Upper lobe of left lung (tissue), 6 donors: Measurements from ENCODE around the gene BACE1. TPM values are rescaled to one million over a fixed set of nuclear protein-coding genes. Genes with fewer than 3 reads are reported as not detected.

Experiments used
- ATAC-seq, 2 donors: fragments of 200-7000 bp; cut with Tn5 transposase; one replicate each; pipeline ENCODE4 v1.9.1; 2022; ENCODE audit warnings: mild to moderate bottlenecking in 2 of 2, moderate library complexity in 2 of 2; ENCODE audit not compliant: low FRiP score in 2 of 2
- DNase-seq, 2 donors: peaks; one replicate each; pipeline ENCODE4 v3.0.0-alpha.2; 2019 to 2020
- H3K27ac ChIP-seq, 4 donors: fragments of 200-600 bp; sonication (generic); one replicate each; pipeline ENCODE4 v1.5.1; 2016 to 2019
- H3K27me3 ChIP-seq, 4 donors: fragments of 200-600 bp; sonication (generic); one replicate each; pipeline ENCODE4 v1.5.1; 2017 to 2019
- H3K36me3 ChIP-seq, 4 donors: fragments of 200-600 bp; sonication (generic); one replicate each; pipeline ENCODE4 v1.5.1; 2016 to 2019
- H3K4me1 ChIP-seq, 4 donors: fragments of 200-600 bp; sonication (generic); one replicate each; pipeline ENCODE4 v1.5.1; 2018 to 2019
- H3K4me3 ChIP-seq, 4 donors: fragments of 200-600 bp; sonication (generic); one replicate each; pipeline ENCODE4 v1.5.1; 2017 to 2019; ENCODE audit warnings: mild to moderate bottlenecking in 2 of 4, moderate library complexity in 1 of 4
- H3K9me3 ChIP-seq, 4 donors: fragments of 200-600 bp; sonication (generic); one replicate each; pipeline ENCODE4 v1.5.1; 2018 to 2019
- EP300 ChIP-seq, 4 donors: sonication (generic); formaldehyde crosslinking; IDR thresholded peaks; one replicate each; pipeline ENCODE4 v1.5.1; 2017; ENCODE audit warnings: antibody characterized with exemption in 4 of 4, control low read depth in 2 of 4
- POLR2A ChIP-seq, 4 donors: fragments of 450-650 bp; IDR thresholded peaks; one replicate each; pipeline ENCODE4 v1.5.1; 2016 to 2017; ENCODE audit warnings: antibody characterized with exemption in 4 of 4, mild to moderate bottlenecking in 2 of 4
- POLR2AphosphoS5 ChIP-seq, 2 donors: sonication (generic); formaldehyde crosslinking; IDR thresholded peaks; one replicate each; pipeline ENCODE4 v1.5.1; 2017; ENCODE audit warnings: antibody characterized with exemption in 2 of 2
- WGBS, 2 donors: methylation state at CpG; one replicate each; pipeline ENCODE4 v1.1.5; 2017 to 2018; 5-methylcytosine and 5-hydroxymethylcytosine counted together
- small RNA-seq, 4 donors: library from RNA; depleted of rRNA; stranded (forward); fragments of <200 nt; gene quantifications; one replicate each; pipeline ENCODE3, GENCODE V24; 2016
- total RNA-seq, 6 donors: library from RNA; depleted of rRNA in 4 of 6; stranded (reverse); fragments of >200 nt in 4 of 6; gene quantifications; one replicate each; pipeline versions ENCODE4 v1.1.0 to v1.2.1, GENCODE V29; 2016 to 2021
- TF ChIP-seq, protein P1 (sequence below), 6 experiments: fragments of 450-650 bp in 4 of 6; fragments of 200-600 bp in 2 of 6; sonication (generic) in 2 of 6; IDR thresholded peaks; one replicate each; pipeline ENCODE4 v1.5.1; 2016 to 2019; ENCODE audit warnings: antibody characterized with exemption in 6 of 6
- donor health status: DM: no; HTN: no; CAD: no; lungs with moderate emphysema.
- donor health status: DM: no; HTN: yes; CAD: no; lungs with severe emphysema.

Gene BACE1
- total RNA-seq, 6 donors from 2014 or later = 11.1 to 37.9 (median 25.5) TPM

DNA sequence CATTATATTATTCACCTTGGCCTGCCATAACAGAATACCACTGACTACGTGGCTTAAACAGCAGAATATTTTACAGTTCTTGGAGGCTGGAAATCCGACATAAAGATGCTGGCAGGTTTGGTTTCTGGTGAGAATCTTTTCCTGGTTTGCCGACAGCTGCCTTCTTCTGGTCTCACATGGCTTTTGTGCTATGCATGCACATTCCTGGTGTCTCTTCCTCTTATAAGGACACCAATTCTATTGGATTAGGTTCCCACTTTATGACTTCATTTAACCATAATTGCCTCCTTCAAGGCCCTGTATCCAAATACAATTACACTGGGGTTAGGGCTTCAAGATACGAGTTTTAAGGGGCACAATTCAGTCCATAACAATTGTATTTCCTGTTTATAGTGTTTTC lies 66.5 kb downstream of the BACE1 start:
- DNase-seq (no peak), ATAC-seq (no peak)
- no peak overlapping the region for H3K27ac ChIP-seq
- TF ChIP-seq POLR2A (IDR thresholded peaks at IDR 0.05) = no peak
- no peak for TF ChIP-seq EP300 (IDR thresholded peaks at IDR 0.05)
- TF ChIP-seq POLR2AphosphoS5 (IDR thresholded peaks at IDR 0.05) = no peak
- TF ChIP-seq, protein P1, sequence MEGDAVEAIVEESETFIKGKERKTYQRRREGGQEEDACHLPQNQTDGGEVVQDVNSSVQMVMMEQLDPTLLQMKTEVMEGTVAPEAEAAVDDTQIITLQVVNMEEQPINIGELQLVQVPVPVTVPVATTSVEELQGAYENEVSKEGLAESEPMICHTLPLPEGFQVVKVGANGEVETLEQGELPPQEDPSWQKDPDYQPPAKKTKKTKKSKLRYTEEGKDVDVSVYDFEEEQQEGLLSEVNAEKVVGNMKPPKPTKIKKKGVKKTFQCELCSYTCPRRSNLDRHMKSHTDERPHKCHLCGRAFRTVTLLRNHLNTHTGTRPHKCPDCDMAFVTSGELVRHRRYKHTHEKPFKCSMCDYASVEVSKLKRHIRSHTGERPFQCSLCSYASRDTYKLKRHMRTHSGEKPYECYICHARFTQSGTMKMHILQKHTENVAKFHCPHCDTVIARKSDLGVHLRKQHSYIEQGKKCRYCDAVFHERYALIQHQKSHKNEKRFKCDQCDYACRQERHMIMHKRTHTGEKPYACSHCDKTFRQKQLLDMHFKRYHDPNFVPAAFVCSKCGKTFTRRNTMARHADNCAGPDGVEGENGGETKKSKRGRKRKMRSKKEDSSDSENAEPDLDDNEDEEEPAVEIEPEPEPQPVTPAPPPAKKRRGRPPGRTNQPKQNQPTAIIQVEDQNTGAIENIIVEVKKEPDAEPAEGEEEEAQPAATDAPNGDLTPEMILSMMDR (IDR thresholded peaks at IDR 0.05) = no peak
- H3K36me3 ChIP-seq = peaks cover 17 to 83% (median 45%) of the 10 kb centered on the region in 4 donors
- H3K4me3 ChIP-seq = no peak overlapping the region
- WGBS, 2 donors = 82 to 88% methylated on average over 4 of the region's 4 CpGs
- H3K27me3 ChIP-seq = no peaks in the 10 kb centered on the region
- H3K4me1 ChIP-seq = no peaks in the 10 kb centered on the region
- H3K9me3 ChIP-seq = no peaks in the 10 kb centered on the region

GRCh38 chr11:117248341-117248740 lies 67.7 kb downstream of the BACE1 start:
- ATAC-seq (no peak), DNase-seq (no peak)
- Histone ChIP-seq H3K36me3 (peaks cover 17 to 82% (median 48%) of the 10 kb centered on the region in 4 donors), H3K4me1 (no peaks in the 10 kb centered on the region), H3K27me3 (no peaks in the 10 kb centered on the region), H3K27ac (no peak overlapping the region), H3K4me3 (no peak overlapping the region), H3K9me3 (no peaks in the 10 kb centered on the region)
- 88 to 95% methylated on average over 4 of the region's 4 CpGs for WGBS, 2 donors
- no peak for TF ChIP-seq EP300 (IDR thresholded peaks at IDR 0.05)
- no peak for TF ChIP-seq POLR2AphosphoS5 (IDR thresholded peaks at IDR 0.05)
- TF ChIP-seq, protein P1 (IDR thresholded peaks at IDR 0.05) = no peak
- TF ChIP-seq POLR2A (IDR thresholded peaks at IDR 0.05) = no peak

DNA sequence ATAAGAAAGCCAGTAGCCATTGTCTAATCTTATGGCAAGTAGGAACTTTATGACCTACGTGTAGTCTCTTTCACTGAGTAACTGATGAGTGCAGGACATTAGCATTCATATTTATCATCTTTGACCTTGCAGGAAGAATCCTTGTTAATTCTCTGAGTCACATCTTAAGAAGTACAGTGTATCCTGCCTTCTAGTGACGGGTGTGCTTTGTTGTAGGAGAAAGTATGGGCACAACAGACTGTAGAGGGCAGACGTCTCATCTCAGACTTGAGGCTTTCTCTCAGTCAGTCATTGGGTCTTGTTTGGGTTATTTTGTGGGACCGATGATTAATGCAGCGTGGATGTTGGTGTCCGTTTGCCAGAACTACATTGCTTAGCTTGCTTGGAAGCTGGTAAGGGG lies 76.8 kb downstream of the BACE1 start:
- Histone ChIP-seq H3K4me3 (no peak overlapping the region), H3K9me3 (no peaks in the 10 kb centered on the region), H3K27ac (no peak overlapping the region), H3K36me3 (peaks cover 0 to 54% (median 23%) of the 10 kb centered on the region in 4 donors), H3K27me3 (no peaks in the 10 kb centered on the region), H3K4me1 (peaks cover 0 to under 1% (median 0%) of the 10 kb centered on the region in 4 donors)
- TF ChIP-seq, protein P1 (IDR thresholded peaks at IDR 0.05) = no peak
- DNase-seq (no peak), ATAC-seq (no peak)
- 89 to 93% methylated on average over 6 of the region's 6 CpGs for WGBS, 2 donors

GRCh38 chr11:117238221-117238620 lies 77.8 kb downstream of the BACE1 start:
- 95% methylated on average over 5 of the region's 5 CpGs for WGBS, 2 donors
- Histone ChIP-seq H3K27me3 (no peaks in the 10 kb centered on the region), H3K4me1 (peaks cover 6 to 12% (median 9%) of the 10 kb centered on the region in 4 donors), H3K9me3 (no peaks in the 10 kb centered on the region), H3K27ac (no peak overlapping the region), H3K36me3 (peaks cover 0 to 47% (median 16%) of the 10 kb centered on the region in 4 donors), H3K4me3 (no peak overlapping the region)
- ATAC-seq (no peak), DNase-seq (no peak)
- TF ChIP-seq POLR2A (IDR thresholded peaks at IDR 0.05) = no peak
- TF ChIP-seq EP300 (IDR thresholded peaks at IDR 0.05) = no peak
- TF ChIP-seq POLR2AphosphoS5 (IDR thresholded peaks at IDR 0.05) = no peak
- TF ChIP-seq, protein P1 (IDR thresholded peaks at IDR 0.05) = no peak

Small RNAs within 50 kb of the gene (small RNA-seq; reads per million reads assigned to genes)
- gene RF00564 = 0 reads per million in 4 donors

Other genes starting within 250 kb of the BACE1 start
- gene SIK3, start 217.8 kb downstream of the BACE1 start, total RNA-seq = 100 to 1,000 TPM in 1 of 6 donors, 10 to 100 TPM in 5; 26.9 to 115 (median 43.7) TPM
- 100 to 1,000 TPM in 1 of 6 donors, 10 to 100 TPM in 5; 63.9 to 101 (median 81.3) TPM for gene PAFAH1B2, start 172.0 kb downstream of the BACE1 start, total RNA-seq
- gene SIDT2, start 137.5 kb downstream of the BACE1 start, total RNA-seq = 100 to 1,000 TPM in 4 of 6 donors, 10 to 100 TPM in 2; 62.8 to 287 (median 153) TPM
- 100 to 1,000 TPM; 105 to 608 (median 334) TPM for gene TAGLN, start 116.9 kb downstream of the BACE1 start, total RNA-seq
- gene PCSK7, start 84.2 kb downstream of the BACE1 start, total RNA-seq = 100 to 1,000 TPM in 2 of 6 donors, 10 to 100 TPM in 4; 45.0 to 138 (median 63.8) TPM
- gene RNF214, start 83.6 kb downstream of the BACE1 start, total RNA-seq = 10 to 100 TPM in 4 of 6 donors, 1 to 10 TPM in 2; 9.0 to 24.1 (median 19.8) TPM
- 1 to 10 TPM; 3.8 to 7.4 (median 5.0) TPM for gene BACE1-AS, start 24.9 kb downstream of the BACE1 start, total RNA-seq
- gene CEP164, start 11.6 kb upstream of the BACE1 start, total RNA-seq = 10 to 100 TPM; 16.1 to 73.3 (median 27.9) TPM